Measurements from ENCODE around the gene AK9. TPM values are rescaled to one million over a fixed set of nuclear protein-coding genes. Genes with fewer than 3 reads are reported as not detected.

Gene AK9
- total and polyA plus RNA-seq, 2 of the 8 experiments (the other 6 are each of a cell fraction or from before 2014, with no cell fraction given) = 1.8 to 2.2 TPM

GRCh38 chr6:109483735-109484057, 207.3 kb downstream of the AK9 start (continued):
- no peak for TF ChIP-seq SP4 (IDR thresholded peaks at IDR 0.05; ENCODE audit: low read length)
- TF ChIP-seq BRCA1 (IDR thresholded peaks at IDR 0.05; ENCODE audit: low read depth, low read length) = no peak
- TF ChIP-seq YY1 (IDR thresholded peaks at IDR 0.05; ENCODE audit: low read depth, low read length) = no peak
- no peak for TF ChIP-seq SIN3A (conservative IDR thresholded peaks at IDR 0.05 in 1 of 2, IDR thresholded peaks at IDR 0.05 in 1 of 2; ENCODE audit: low read depth in 1 of 2, low read length in 2 of 2)
- no peak for TF ChIP-seq FOSL1 (IDR thresholded peaks at IDR 0.05; ENCODE audit: insufficient read depth, low read depth, low read length)
- TF ChIP-seq HDAC2 (IDR thresholded peaks at IDR 0.05; ENCODE audit: borderline replicate concordance in 1 of 2, low read depth in 2 of 2, low read length in 2 of 2) = no peak
- no peak for TF ChIP-seq JUN (IDR thresholded peaks at IDR 0.05; ENCODE audit: low read depth, low read length)
- no peak for TF ChIP-seq MAFK (IDR thresholded peaks at IDR 0.05; ENCODE audit: low read depth, low read length)
- TF ChIP-seq RAD21 (IDR thresholded peaks at IDR 0.05 in 1 of 2, conservative IDR thresholded peaks at IDR 0.05 in 1 of 2; ENCODE audit: low read depth in 2 of 2, low read length in 2 of 2) = no peak
